GM18517 (cell line): ENCODE data around the gene IGHMBP2.

Experiments used
- ATAC-seq: cut with Tn5 transposase; IDR thresholded peaks from one replicate; pipeline ENCODE4 v1.9.1; 2021; ENCODE audit warnings: mild to moderate bottlenecking, moderate library complexity; ENCODE audit not compliant: unreplicated experiment

IGHMBP2 gene

DNA sequence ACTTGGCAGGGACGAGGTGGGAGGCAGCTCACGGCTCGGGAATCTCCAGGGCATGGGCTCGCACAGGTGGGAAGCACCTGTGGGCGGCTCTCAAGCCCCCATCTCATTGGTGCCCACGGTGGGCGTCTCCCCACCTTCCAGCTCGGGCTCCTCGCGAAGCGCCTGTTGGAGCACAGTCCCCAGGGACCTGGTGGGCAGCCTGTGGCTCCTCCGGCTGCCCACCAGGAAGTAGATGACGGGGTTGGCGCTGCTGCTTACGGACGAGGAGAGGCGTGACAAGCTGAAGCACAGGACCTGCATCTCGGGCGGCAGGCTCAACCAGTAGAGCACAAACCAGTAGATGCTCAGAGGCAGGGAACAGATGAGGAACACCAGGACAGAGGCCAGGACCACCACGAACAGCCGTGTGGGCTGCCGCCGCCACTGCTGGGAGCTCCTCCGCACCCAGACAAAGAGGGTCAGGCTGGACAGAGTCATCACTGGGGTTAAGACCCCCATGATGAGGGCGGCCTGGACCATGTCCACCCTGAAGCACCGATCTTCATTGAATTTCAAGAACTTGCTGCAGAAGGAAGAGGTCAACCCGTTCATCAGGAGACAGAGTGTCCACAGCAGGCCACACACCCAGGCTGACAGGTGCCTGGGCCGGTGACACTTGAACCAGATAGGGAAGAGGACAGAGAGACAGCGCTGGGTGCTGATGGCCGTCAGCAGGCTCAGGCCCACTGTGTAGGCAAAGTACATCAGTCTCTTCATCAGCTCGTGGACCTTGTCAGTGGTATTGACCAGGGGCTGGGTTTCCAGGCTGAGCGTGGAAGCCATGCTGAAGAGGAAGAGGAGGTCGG is 76.5 kb downstream of the IGHMBP2 start:
- ATAC-seq: no peak

DNA sequence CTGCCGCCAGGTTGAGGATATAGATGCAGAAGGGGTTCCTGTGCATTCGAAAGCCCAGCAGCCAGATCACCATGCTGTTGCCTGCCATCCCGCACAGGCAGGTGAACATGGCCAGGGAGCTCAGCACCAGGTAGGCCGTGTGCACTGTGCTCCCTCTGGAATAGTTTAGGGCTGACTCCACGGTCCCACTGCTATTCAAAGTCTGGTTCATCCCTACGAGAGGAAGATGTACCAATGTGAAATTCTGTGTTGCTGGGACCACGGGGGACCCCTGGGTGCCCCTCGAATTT is 77.0 kb downstream of the IGHMBP2 start, which contains the start of gene MRGPRD:
Gene MRGPRD, minus strand, starts transcription at position 211 of the 290 bp plus-strand sequence. Its CDS starts 0 bp downstream, at position 211.
- no peak for ATAC-seq

DNA sequence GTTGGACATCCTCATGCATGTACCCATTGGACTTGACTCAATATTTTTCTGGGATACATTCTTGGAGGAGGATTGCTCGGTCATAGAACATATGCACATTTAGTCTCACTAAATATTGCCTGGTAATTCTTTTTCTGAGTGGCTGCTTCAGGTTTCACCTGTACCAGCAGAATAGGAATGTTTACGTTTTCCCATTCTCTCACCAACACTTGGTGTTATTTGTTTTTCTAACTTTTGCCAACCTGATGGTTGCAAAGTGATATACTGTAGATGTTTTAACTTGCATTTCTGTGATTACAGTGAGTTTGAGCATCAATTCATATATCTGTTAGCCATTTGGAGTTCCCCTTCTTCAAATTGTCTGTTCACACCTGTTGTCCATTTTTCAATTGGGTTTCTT is 78.4 kb downstream of the IGHMBP2 start:
- no peak for ATAC-seq

DNA sequence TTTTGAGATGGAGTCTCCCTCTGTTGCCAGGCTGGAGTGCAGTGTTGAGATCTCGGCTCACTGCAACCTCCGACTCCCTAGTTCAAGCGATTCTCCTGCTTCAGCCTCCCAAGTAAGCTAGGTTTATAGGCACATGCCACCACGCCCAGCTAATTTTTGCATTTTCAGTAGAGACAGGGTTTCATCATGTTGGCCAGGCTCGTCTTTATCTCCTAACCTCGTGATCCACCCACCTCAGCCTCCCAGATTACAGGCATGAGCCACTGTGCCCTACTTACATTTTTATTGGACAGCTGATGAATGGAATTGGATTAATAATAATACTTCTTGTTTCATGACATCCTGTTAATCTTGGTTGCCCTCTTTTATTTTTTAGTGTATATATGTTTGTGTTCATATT is 80.1 kb downstream of the IGHMBP2 start:
- no peak for ATAC-seq

DNA sequence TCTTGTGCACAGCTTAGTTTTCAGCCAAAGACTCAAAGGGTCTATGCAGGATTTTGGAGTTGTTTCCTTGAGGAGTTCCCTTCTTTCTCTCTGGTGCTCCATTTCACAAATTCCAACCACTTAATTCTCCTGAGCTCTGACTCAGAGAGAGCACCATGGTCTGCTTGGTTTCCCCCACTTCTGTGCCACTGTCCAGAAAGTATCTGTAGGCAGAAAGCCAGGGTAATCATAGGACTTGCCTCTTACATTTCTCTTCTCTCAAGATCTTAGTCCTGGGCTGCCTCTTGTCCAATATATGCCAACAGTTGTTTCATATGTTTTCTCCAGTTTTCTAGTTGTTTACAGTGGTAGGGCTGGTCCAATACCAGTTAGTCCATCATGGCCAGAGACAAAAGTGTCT is 83.5 kb downstream of the IGHMBP2 start:
- no peak for ATAC-seq

DNA sequence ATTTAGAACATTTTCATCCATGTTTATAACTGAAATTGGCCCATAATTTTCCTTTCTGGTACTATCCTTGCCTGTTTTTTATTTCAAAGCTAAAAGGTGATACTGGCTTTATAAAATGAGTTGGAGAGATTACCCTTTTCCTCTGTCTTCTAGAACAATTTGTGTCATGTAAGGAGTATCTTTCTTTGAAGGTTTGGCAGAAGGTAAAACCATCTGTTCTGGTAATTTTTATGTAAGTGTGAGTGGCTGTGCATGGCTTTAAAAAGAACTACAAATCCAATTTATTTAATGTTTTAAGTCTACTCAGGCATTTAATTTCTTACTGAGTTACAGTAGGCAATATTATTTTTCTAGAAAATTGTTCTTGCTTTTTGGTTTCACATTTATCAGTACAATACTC is 84.8 kb downstream of the IGHMBP2 start:
- ATAC-seq: no peak
